K562 treated with DMSO at 1 percent for 48 hours (cell line): Measurements from ENCODE around the gene PTPRM. TPM values are rescaled to one million over a fixed set of nuclear protein-coding genes. Genes with fewer than 3 reads are reported as not detected.

ENCODE experiments used
- total RNA-seq: library from RNA; unstranded; fragments of 300-600 nt; gene quantifications from 2 replicates; pipeline ENCODE4 v1.2.3, GENCODE V29; 2022; ENCODE audit warnings: low replicate concordance; ENCODE audit errors: extremely low read depth

Gene PTPRM
- not detected in 2 replicates for total RNA-seq

GRCh38 chr18:7566567-7567473, at the start of gene PTPRM:
Gene PTPRM (plus strand): TSS chr18:7567316. CDS start chr18:7567819, 503 bp downstream.

